Endometrium (tissue), 2 donors: Measurements from ENCODE around the gene CHKA.
"Not testable (repeated sequence)": the region's sequence is repeated elsewhere in the genome, so short reads cannot be mapped to it uniquely, and the experiment has no call there.

ENCODE experiments used
- FAIRE-seq: peaks from 2 replicates; lab custom pipeline; 2012; peaks lifted over from hg19 to GRCh38; lab: Jason Lieb, UNC
- donor health status: control.
- donor health status: control.

The CHKA gene

DNA sequence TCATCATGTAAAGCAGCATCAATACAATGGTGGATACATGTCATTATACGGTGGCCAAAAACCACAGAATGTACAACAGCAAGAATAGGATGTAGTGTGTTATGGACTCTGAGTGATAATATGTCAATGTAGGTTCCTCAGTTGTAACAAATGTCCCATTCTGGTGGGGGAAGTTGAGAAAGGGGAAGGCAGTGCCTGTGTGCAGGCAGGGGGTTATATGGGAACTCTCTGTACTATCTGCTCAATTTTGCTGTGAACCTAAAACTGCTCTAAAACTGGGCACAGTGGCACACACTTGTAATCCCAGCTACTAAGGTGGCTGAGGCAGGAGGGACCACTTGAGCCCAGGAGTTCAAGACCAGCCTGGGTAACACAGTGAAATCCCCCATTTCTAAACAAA is 5.9 kb downstream of the CHKA start:
- no peak for FAIRE-seq

DNA sequence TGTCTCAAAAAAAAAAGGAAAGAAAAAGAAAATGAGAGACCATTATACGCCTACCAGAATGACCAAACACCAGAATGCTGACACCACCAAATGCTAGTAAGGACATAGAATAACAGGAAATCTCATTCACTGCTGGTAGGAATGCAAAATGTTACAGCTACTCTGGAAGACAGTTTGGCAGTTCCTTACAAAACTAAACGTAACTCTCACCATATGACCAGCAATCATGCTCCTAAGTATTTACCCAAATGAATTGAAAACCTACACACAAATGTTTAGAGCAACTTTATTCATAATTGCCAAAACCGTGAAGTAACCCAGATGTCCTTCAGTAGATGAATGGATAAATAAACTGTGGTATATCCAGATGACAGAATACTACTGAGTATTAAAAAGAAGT is 7.2 kb downstream of the CHKA start:
- no peak for FAIRE-seq

DNA sequence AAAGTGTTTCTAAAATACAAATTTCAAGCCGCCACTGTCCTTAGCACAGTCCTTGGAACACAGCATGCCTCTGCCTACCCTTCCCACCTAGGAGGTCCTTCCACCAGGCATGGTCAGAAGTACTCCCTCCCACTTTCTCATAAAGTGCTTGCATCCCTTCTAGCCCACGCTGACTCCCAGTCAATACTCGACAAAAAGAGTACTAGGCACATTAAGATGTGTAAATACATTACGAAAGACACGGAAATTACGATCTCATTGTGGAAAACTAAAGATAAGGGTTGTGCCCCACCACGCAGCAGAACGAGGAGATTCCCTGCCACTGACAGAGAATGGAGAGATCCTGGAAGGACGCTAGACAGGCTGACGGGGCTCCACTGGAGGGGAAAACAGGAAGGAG is 13.5 kb downstream of the CHKA start:
- no peak for FAIRE-seq

DNA sequence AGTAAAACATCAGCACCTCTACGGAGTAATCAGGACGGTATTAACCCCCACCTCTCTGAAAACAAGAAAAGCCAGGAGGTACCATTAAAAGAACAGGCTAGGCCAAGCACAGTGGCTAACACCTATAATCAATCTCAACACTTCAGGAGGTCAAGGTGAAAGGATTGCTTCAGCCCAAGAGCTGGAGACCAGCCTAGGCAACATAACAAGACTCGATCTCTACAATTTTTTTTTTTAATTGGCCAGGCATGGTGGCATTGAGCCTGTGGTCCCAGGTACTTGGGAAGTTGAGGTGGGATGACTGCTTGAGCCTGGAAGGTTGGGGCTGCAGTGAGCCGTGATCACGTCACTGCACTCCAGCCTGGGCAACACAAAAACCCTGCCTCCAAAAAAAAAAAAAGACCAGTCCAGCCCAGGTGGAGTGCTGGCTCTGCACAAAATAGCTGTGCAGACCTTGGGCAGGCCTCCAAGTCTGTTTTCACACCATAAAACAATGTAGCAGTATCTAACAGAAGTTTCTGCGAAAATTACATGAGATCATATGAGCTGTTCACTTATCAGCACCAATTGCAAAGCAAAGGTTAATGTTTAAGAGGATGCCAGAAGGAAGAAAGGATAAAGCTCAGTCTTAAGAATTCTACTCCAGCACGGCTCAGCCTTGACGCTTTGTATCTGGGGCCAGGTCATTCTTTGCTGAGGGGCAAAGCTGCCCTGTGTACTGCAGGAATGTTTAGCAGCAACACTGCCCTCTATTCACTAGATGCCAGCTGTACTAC is 14.8 kb downstream of the CHKA start:
- no peak for FAIRE-seq

DNA sequence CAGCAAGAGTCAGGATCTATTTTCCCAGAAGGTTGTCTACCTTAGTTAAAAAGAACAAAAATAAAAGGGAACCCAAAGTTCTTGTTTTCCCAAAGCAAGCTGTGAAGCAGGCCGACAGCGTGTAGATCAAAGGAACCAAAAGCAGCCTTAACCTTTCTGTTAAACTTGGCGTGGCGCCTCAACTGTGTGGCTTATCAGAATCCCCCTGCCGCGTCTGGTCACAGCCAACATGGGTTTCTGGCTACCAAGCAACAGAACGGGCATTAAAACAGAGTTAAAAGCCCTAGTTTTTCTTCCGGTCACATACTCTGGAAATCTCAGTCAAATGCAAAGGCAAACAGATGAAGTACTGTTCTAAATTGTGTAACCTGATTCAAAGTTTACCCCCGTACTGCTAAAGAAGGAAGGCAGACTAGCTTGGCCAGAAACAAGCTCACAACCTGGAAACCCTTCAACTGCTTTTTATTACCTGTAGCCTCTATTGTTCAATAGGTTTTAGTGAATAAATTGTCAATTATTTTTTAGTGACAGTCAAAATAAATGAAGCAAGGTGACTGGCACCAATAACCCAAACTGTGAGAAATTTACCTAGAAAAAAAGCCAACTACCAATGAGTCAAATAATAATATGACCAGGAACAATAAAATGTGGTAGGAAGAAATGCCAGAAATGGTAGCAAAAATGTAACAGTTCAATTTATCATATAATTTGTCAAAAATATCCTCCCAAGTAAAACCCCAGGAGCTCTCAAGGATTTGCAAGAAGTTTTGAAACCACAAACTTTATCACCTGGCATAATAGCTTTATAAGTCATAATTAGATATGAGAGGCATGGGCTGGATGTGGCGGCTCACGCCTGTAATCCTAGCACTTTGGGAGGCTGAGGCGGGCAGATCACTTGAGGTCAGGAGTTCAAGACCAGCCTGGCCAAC is 21.4 kb downstream of the CHKA start:
- FAIRE-seq, result no peak

DNA sequence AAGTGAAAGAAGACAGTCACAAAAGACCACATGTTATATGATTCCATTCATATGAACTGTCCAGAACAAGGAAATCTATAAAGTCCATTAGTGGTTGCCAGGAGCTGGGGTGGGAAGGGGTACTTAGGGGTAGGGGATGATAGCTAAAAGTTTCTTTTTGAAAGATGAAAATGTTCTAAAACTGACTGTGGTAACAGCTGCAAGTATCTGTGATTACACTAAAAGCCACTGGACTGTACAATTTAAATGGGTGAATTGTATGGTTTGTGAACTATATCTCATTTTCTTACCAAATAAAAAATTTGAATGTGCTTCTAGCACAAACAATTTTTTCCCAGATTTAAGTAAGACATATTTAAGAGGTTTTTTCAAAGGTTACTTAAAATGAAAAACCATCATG is 22.1 kb downstream of the CHKA start:
- no peak for FAIRE-seq

DNA sequence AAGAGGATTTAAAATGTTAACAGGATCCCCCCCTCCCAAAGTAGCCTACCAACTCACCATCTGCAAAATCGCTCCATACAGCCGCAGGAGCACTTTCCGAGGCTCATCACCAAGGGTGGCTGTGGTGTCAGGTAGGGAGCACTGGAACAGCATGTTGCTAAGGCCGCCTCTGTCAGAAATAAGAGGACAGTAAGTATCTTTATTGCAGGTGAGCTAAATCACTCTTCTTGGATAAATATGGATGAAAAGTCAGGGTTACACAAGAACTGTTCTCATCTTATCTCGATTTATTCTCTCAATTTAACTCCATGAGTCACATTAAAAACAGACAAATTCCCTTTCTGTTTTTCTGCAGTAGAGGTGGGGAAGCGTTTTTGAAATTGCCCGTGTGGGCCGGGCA is 24.2 kb downstream of the CHKA start:
- no peak for FAIRE-seq

DNA sequence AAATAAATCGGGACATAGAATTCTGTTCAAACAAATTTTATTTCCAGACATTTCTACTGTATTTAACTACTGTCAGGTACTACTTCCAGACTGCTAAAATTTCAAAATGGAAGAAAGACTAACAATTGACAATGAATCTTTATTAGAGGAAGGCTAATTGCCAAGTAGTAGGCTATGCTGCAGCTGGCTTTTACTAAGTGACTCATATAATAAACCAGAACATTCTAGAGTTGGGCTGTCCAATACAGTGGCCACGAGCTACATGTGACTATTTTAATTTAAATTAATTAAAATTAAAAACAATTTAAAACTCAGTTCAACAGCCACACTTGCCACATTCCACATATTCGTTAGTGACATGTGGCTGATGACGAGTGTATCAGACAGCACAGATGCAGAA is 27.6 kb downstream of the CHKA start:
- FAIRE-seq, result no peak

DNA sequence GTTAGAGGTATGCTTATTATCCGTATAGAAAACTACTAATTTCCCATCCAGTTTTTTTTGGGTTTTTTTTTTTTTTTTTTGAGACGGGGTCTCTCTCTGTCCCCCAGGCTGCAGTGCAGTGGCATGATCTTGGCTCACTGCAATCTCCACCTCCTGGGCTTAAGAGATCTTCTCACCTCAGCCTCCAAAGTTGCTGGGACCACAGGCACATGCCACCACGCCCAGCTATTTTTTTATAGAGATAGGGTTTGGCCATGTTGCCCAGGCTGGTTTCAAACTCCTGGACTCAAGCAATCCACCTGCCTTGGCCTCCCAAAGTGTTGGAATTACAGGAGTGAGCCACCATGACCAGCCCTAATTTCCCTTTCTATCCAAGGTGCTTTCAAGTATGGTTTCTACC is 28.2 kb downstream of the CHKA start:
- not testable (repeated sequence) for FAIRE-seq

DNA sequence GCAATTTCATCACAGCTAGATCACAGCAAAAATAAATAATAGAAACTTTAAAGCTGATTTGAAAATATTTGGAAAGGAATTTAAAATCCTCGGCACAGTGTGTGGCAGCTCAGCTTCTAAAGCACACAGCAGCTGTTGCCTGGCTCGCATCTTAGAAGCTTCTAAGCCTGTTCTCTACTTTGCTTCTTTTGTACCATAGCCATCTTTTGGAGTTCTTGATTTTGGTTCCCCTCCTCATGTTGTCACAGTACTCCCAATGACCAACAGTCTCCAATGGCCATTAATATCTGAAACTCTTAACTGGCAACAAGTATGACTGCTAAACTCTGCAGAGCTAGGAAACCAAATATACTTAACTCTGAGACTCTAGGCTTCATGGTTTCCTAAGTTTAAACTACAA is 28.8 kb downstream of the CHKA start:
- no peak for FAIRE-seq

DNA sequence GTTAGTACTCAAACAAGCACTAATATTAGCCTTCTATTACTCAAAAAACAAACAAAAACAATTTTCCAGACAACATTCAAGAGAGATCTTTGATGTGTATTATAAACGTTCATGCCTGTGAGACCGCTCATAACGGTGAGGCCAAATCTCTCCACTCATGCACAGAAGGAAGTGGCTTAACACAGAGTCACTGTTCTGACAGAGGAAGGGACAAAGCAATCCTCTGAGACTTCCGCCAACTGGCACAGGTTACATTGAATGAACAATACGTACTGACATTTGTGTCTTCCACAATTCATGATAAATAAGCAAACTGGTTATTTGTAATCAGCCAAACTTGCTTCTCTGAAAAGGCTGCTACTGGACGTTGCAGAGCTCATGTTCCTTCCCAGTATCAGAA is 30.5 kb downstream of the CHKA start:
- no peak for FAIRE-seq

DNA sequence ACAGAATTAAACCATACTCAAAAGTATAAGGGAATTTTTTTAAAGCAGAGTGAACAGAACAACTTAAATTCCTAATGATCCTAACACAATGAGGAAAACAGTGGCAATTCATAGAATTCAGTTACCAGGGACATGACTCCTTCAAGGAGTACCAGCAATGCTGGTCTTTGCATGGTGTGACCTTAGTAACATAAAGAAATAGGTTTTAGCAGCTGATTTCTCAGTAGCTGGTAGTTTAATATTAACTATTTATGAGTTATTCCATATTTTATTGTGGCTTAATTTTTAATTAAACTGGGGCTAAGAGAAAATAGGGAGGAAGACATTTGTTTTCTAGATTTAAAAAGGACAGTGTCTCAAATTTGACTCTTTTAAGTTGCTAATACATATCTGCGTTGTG is 30.9 kb downstream of the CHKA start:
- FAIRE-seq, result no peak

DNA sequence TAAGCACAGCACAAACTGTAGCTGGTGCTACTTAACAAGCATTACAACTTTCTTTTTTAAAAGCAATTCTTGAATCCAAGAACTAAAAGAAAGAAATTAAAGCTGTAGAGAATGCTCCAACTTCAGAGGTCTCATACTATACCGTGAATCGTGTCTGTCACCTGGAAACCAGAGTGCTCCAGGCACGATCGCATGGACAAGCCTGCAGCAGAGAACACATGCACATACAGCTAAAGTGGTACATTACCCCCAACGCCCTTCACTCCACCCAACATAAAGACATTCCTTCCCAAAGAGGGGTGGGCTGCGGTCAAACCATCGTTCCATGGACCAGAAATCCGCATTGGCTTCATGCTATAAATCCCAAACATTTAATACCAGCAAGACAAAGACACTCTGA is 31.5 kb downstream of the CHKA start:
- FAIRE-seq, result no peak

DNA sequence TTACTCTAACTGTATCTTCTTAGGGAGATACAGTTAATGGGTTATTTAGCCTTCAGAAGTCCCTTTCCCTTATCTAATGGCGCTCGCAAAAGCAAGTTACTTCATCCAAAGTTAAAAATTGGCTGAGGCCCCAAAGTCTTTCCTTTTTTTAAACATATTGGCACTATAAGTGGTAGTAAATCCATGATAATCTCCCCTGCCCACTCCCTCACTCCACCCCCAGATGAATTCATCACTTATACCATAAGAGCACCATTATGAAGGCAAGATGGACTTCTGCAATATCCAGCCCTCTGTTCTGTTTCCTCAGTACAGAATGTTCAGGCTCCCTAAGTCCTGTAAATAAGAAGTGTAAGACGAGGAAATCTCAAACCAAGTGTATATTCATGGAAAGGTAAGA is 37.7 kb downstream of the CHKA start:
- no peak for FAIRE-seq

DNA sequence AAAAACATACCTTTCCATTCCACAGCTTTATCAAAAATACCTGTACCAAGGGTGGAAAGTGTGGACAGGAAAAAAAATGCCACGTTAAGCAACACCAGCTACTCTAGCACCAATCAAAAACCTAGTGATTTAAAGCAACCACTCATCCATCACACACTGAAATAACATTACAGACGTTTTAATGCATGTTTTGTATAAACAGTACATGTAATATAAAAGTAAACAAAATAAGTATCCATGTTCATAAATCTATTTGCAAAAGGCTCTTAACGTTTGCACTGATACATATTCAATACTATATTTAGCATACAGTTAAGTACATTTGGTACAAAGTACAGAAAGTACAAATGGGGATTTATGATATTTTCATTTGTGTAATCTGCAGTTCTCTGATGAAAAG is 38.7 kb downstream of the CHKA start:
- FAIRE-seq, result no peak

DNA sequence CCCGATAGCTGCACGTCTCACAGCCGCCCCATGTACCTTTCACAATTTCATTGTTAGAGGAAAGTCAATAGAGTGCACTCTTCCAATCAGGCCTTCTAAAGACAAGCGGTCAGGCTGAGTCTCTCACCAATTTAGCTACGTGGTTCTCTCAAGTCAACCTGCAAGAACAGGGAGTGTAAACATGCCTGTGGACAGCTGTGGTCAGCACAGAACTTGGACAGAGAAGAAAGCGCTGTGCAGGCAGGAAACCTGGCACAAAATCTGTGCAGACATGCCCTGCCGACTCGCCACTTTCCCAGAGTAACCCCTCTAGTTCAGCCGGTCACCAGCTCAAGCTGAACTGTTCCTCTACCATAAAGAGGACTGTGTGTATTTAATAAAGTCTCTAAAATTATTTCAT is 39.5 kb downstream of the CHKA start:
- FAIRE-seq, result no peak

DNA sequence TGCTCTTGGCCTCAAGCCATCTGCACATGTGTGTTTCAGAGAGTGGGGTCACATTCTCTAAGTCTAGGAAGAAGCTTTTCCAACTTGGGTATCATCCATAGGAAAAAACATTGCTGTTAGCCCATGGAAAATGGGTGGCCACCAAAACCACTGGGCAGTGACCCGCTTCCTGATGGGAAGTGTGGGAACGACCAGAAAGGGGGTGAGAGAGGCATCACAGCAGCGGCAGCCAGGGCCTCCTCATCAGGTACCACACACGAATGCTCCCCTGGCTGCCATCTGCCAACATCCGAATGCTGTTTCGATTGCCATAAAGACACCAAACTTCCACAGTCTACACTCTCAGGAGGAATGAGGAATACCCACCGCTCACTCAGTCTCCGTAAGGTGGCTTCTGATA is 40.3 kb downstream of the CHKA start:
- FAIRE-seq, result no peak

DNA sequence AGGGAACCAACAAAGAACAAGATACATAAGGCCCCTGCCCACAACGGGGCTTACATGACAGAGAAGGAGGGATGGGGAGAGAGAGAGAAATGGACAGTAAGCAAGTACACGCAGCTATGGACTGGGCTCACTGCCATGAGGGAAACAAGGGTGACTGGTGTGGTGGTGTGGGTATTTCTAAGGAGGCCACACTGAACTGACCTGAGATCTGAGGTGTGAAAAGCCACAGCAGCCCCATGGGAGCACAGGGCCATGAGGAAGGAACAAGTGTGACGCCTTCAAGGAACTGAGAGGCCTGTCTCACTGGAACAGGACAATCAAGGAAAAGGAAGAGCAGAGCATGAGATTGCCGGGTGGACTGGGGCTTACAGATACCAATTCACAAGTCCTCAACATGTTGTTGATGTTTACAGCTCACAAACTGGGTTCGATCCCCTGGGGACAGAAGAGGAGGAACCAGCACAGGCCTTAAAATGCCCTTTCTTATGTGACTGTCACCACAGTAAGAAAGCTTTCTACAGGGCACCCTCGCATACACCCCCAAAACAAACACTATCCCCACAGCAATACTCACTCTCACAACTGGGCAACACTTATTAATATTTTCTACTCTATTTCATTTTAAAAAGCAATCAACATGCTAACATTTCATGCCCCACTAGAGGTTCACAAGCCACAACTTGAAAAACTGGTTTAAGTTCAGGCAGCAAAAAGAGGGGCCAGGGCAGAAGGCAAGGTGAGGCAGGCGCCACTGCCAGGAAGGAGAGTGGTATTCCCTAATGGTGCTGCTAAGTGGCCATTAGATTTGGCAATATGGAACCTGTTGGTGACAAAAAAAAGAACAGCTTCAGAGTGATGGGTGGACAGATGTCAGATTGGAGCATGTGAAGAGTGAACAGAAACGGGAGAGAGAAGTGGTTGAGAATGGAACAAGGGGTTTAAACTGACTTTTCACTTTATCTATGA is 43.3 kb downstream of the CHKA start:
- FAIRE-seq, result no peak

DNA sequence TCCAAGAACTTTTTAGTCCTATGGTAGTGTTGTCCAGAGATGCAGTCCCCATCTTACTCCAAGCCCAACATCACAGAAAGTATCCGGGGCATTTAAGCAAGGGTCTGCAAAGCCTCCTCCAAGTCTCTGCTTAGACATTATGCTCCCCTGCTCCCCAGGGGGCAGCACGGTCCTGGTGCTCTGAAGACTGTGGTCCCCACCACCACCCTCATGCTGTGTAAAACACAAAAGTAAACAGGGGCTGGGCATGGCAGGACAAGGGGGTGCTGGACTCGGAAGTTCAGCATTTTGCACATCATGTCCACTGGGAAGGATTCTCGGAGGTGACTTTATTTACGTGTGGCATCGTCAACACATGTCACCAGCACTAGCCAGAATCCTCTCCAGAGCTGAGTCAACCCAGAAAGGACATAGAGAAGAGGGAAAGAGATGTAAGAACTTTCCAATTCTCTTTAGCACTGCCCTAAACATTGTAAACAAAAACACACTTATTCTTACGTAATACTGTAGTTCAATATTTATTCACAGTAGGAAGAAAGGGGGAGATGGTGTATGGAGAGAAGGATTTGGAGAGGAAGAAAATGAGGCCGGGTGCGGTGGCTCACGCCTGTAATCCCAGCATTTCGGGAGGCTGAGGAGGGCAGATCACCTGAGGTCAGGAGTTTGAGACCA is 44.7 kb downstream of the CHKA start:
- no peak for FAIRE-seq

DNA sequence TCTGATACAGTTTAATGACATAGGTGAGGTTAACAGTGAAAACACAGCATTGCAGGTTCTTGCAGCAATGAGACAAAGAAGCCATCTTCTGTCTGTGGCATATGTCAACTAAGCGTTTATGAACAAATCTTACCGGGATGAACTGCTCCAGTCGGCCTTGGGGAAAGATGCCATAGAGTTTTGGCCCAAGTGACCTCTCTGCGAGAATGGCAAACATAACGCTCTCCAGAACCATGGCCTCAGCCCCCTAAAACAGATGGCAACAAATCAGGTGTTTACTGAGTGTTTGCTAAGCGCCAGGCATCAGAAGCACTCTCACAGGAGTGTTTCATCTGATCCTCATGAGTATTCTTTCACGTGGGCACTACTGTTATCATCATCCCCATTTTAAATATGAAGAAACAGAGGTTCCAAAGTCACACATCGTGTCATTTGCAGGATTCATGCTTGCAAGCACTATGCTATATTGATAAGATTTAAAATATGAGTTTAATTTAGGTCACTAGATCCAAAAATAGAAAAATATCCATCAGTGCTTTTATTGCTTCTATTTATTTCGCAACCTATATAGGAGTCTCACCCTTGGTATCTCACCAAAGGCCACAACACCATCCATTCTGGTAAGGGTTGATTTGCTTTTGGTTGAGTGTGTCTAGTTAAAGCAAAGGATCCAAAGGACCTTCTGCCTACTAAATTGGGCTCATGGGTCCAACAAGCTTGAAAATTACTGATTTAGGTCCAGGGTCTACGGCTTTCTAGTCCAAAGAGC is 46.4 kb downstream of the CHKA start:
- FAIRE-seq, result no peak
